ENCODE data around the gene CMC2. TPM values are rescaled to one million over a fixed set of nuclear protein-coding genes. Genes with fewer than 3 reads are reported as not detected.

CMC2 gene
- total and polyA plus RNA-seq, 2 of the 13 experiments (the other 11 are each of a cell fraction or from before 2014, with no cell fraction given), result 116 to 129 TPM

DNA sequence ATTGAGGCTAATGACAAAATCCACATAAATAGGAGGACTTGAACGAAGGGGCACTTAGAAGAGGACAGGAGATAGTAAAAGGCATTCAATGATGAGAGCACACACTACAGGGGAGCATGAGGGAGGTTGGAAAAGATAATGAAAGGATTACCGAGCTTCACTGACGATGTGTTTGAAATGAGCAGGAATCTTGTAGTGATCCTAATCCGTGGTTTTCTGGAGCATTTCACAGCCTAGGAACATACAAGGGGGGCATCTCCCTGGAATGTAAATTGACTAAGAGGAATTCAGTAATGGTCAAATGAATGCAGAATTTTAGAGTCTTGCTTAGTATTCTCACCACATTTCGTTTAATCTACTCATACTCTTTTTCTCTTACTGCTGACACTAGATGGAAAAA lies 34.2 kb upstream of the CMC2 start:
- CTCF ChIA-PET (ENCODE audit: low intra/inter-chr PET ratio, low total read pairs), result no interaction called here

DNA sequence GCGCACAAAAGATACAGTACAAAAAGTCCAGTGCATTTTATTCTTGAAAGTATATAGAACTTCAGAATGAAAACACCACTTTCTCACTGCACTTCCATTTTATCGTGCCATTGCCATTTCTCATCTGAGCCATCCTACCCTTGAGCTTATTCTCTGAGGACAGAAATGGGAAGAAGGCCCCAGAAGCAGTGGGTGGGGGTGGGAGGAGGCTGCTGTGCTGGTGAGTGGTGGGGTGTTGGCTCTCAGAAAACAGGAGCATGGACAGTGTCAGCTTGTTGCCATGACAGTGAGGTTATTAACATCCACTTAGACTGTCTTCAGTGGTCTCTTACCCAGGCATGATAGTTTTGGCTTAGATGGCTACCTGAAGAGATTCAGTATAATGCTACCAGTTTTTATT lies 33.4 kb upstream of the CMC2 start:
- ChIA-PET CTCF (ENCODE audit: low intra/inter-chr PET ratio, low total read pairs) (no interaction called here), POLR2A (no interaction called here)
- Histone ChIP-seq H3K4me1 (ENCODE audit: insufficient read depth, low read length) (peaks cover 33% of the 10 kb centered on the region), H3K9ac (ENCODE audit: insufficient read depth, low read depth, low read length) (no peak overlapping the region), H3K79me2 (ENCODE audit: insufficient read depth, low read length) (peaks cover 35% of the 10 kb centered on the region), H2AFZ (ENCODE audit: low read length) (no peak overlapping the region), H3K4me3 (replicated peaks in 1 of 3; ENCODE audit: insufficient read depth in 1 of 3, low read depth in 2 of 3, low read length in 3 of 3) (no peak overlapping the region), H3K36me3 (replicated peaks in 1 of 2; ENCODE audit: control insufficient read depth in 1 of 2, insufficient read depth in 2 of 2, low read length in 2 of 2) (peaks cover 12 to 50% of the 10 kb centered on the region in 2 experiments), H3K27me3 (ENCODE audit: control insufficient read depth in 1 of 2, insufficient read depth in 2 of 2, low read length in 2 of 2) (no peaks in the 10 kb centered on the region; a peak in 1 of 5 replicates), H3K4me2 (ENCODE audit: low read depth, low read length) (no peak overlapping the region), H3K9me3 (ENCODE audit: low read length) (no peaks in the 10 kb centered on the region), H4K20me1 (ENCODE audit: insufficient read depth, low read length) (peaks cover 2% of the 10 kb centered on the region; the same call in 1 of the 2 replicates), H3K27ac (ENCODE audit: extremely low read length, insufficient read depth, low read length) (no peak overlapping the region)
- no peak for FAIRE-seq
- 95% methylated on average over 2 of the region's 2 CpGs for WGBS (ENCODE audit: low lambda C conversion rate)
- no TSS peak for BruUV-seq (replicated peaks)
- intact Hi-C loops (cut with micrococcal nuclease; ENCODE audit: unreplicated experiment), result no loop called here
- DNase-seq (ENCODE audit: low spot score), result no peak
- no peak for TF ChIP-seq ZNF20 (CRISPR knock-in tag; IDR thresholded peaks at IDR 0.05)
- TF ChIP-seq, protein P1, sequence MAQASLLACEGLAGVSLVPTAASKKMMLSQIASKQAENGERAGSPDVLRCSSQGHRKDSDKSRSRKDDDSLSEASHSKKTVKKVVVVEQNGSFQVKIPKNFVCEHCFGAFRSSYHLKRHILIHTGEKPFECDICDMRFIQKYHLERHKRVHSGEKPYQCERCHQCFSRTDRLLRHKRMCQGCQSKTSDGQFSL (CRISPR knock-in tag; IDR thresholded peaks at IDR 0.05), result no peak
- no peak for TF ChIP-seq SMAD9 (CRISPR knock-in tag; IDR thresholded peaks at IDR 0.05)
- no peak for TF ChIP-seq ESRRA (CRISPR knock-in tag; IDR thresholded peaks at IDR 0.05; ENCODE audit: low read depth)
- no peak for TF ChIP-seq HHEX (CRISPR knock-in tag; IDR thresholded peaks at IDR 0.05)
- in situ Hi-C loops (cut with HindIII; ENCODE audit: extremely low pct_ligation_motif_present, low pct_unique_long_range_greater_than_20kb), result loop anchor here (25.0 kb wide), 1 partner anchor 697 kb away; no protein-coding TSS in a partner anchor
- no peak for ATAC-seq

More for the DNA sequence above, 34.2 kb upstream of the CMC2 start:
- in situ Hi-C loops (cut with HindIII; ENCODE audit: extremely low pct_ligation_motif_present, low pct_unique_long_range_greater_than_20kb) (loop anchor here (25.0 kb wide), 1 partner anchor 696 kb away; no protein-coding TSS in a partner anchor), intact Hi-C loops (cut with micrococcal nuclease; ENCODE audit: unreplicated experiment) (no loop called here)
- Histone ChIP-seq H3K4me3 (replicated peaks in 1 of 3; ENCODE audit: insufficient read depth in 1 of 3, low read depth in 2 of 3, low read length in 3 of 3) (no peak overlapping the region), H2AFZ (ENCODE audit: low read length) (no peak overlapping the region), H3K27me3 (ENCODE audit: control insufficient read depth in 1 of 2, insufficient read depth in 2 of 2, low read length in 2 of 2) (no peaks in the 10 kb centered on the region; a peak in 1 of 5 replicates), H3K4me1 (ENCODE audit: insufficient read depth, low read length) (peaks cover 33% of the 10 kb centered on the region), H4K20me1 (ENCODE audit: insufficient read depth, low read length) (peaks cover 2% of the 10 kb centered on the region; the same call in 1 of the 2 replicates), H3K27ac (ENCODE audit: extremely low read length, insufficient read depth, low read length) (no peak overlapping the region), H3K79me2 (ENCODE audit: insufficient read depth, low read length) (peaks cover 35% of the 10 kb centered on the region), H3K9me3 (ENCODE audit: low read length) (no peaks in the 10 kb centered on the region), H3K36me3 (replicated peaks in 1 of 2; ENCODE audit: control insufficient read depth in 1 of 2, insufficient read depth in 2 of 2, low read length in 2 of 2) (peaks cover 17 to 55% of the 10 kb centered on the region in 2 experiments), H3K4me2 (ENCODE audit: low read depth, low read length) (no peak overlapping the region), H3K9ac (ENCODE audit: insufficient read depth, low read depth, low read length) (no peak overlapping the region)
- FAIRE-seq (no peak), ATAC-seq (no peak), DNase-seq (ENCODE audit: low spot score) (no peak)
- POLR2A ChIA-PET, result no interaction called here
- no TSS peak for BruUV-seq (replicated peaks)
- TF ChIP-seq ZNF225 (CRISPR knock-in tag; IDR thresholded peaks at IDR 0.05) (no peak), PHF5A (CRISPR knock-in tag; IDR thresholded peaks at IDR 0.05; ENCODE audit: low read depth, unreplicated experiment) (no peak), DR1 (CRISPR knock-in tag; IDR thresholded peaks at IDR 0.05) (no peak), SETDB1 (CRISPR knock-in tag; IDR thresholded peaks at IDR 0.05; ENCODE audit: borderline replicate concordance) (no peak), PHF20 (CRISPR knock-in tag; IDR thresholded peaks at IDR 0.05) (no peak), ZNF468 (CRISPR knock-in tag; IDR thresholded peaks at IDR 0.05) (no peak)
- TF ChIP-seq, protein P2, sequence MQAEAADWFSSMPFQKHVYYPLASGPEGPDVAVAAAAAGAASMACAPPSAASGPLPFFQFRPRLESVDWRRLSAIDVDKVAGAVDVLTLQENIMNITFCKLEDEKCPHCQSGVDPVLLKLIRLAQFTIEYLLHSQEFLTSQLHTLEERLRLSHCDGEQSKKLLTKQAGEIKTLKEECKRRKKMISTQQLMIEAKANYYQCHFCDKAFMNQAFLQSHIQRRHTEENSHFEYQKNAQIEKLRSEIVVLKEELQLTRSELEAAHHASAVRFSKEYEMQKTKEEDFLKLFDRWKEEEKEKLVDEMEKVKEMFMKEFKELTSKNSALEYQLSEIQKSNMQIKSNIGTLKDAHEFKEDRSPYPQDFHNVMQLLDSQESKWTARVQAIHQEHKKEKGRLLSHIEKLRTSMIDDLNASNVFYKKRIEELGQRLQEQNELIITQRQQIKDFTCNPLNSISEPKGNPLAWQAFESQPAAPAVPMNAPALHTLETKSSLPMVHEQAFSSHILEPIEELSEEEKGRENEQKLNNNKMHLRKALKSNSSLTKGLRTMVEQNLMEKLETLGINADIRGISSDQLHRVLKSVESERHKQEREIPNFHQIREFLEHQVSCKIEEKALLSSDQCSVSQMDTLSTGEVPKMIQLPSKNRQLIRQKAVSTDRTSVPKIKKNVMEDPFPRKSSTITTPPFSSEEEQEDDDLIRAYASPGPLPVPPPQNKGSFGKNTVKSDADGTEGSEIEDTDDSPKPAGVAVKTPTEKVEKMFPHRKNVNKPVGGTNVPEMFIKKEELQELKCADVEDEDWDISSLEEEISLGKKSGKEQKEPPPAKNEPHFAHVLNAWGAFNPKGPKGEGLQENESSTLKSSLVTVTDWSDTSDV (CRISPR knock-in tag; IDR thresholded peaks at IDR 0.05), result no peak
- 94% methylated on average over 5 of the region's 5 CpGs for WGBS (ENCODE audit: low lambda C conversion rate)
